Right lobe of liver (tissue), 6 donors: ENCODE results near the gene POMT2. TPM values are rescaled to one million over a fixed set of nuclear protein-coding genes. Genes with fewer than 3 reads are reported as not detected.

Experiments
- ATAC-seq, 4 donors: fragments of 200-7000 bp; cut with Tn5 transposase; one replicate each; pipeline ENCODE4 v1.9.1; 2020; ENCODE audit warnings: mild to moderate bottlenecking in 4 of 4, moderate library complexity in 4 of 4
- DNase-seq, 3 donors: peaks; one replicate each; pipeline ENCODE4 v3.0.0-alpha.2; 2020
- H3K27ac ChIP-seq, 3 donors: fragments of 200-600 bp; one replicate each; pipeline ENCODE4 v1.8.0; 2022
- H3K27me3 ChIP-seq, 2 donors: fragments of 200-600 bp; one replicate each; pipeline ENCODE4 v1.8.0; 2022
- H3K36me3 ChIP-seq, 4 donors: fragments of 200-600 bp; sonication (generic) in 1 of 4; one replicate each; pipeline versions ENCODE4 v1.5.1 to v1.8.0; 2017 to 2022; ENCODE audit warnings: control low read depth in 1 of 4
- H3K4me1 ChIP-seq, 4 donors: fragments of 200-600 bp; sonication (generic) in 1 of 4; one replicate each; pipeline versions ENCODE4 v1.5.1 to v1.8.0; 2017 to 2022; ENCODE audit warnings: control low read depth in 1 of 4
- H3K4me3 ChIP-seq, 3 donors: fragments of 200-600 bp; one replicate each; pipeline ENCODE4 v1.8.0; 2022
- H3K9me3 ChIP-seq, 4 donors: fragments of 200-600 bp; sonication (generic) in 1 of 4; one replicate each; pipeline versions ENCODE4 v1.5.1 to v1.8.0; 2017 to 2022; ENCODE audit warnings: control low read depth in 1 of 4
- POLR2A ChIP-seq: fragments of 450-650 bp; IDR thresholded peaks from one replicate; pipeline ENCODE4 v1.6.1; 2017; ENCODE audit warnings: antibody characterized with exemption, mild to moderate bottlenecking
- WGBS: methylation state at CpG from one replicate; pipeline ENCODE4 v1.1.6; 2018; ENCODE audit warnings: low coverage, low lambda C conversion rate; ENCODE audit not compliant: insufficient coverage; ENCODE audit errors: missing lambda C conversion rate; 5-methylcytosine and 5-hydroxymethylcytosine counted together
- intact Hi-C, 2 donors: fragments of 100-400 bp; cut with DNase I; formaldehyde crosslinking; loops; one replicate each; pipeline versions ENCODE4 v1.11.2 to v1.14.1; 2022
- total RNA-seq, 6 experiments: library from RNA; depleted of rRNA in 2 of 6; stranded (reverse); fragments of >200 nt in 2 of 6; fragmentation: NEBNext Ultra II Directional in 3 of 6; extraction: Animal tissue kit (Norgen Biotek cat#: 25700) in 3 of 6; gene quantifications; one replicate each; pipeline versions ENCODE4 v1.1.0 to v1.2.4, GENCODE V29; 2016 to 2023
- TF ChIP-seq, protein P1 (sequence below), 4 donors: fragments of 200-600 bp in 3 of 4; fragments of 450-650 bp in 1 of 4; IDR thresholded peaks; one replicate each; pipeline versions ENCODE4 v1.5.1 to v1.8.0; 2016 to 2022; ENCODE audit warnings: antibody characterized with exemption in 4 of 4, mild to moderate bottlenecking in 2 of 4
- donor health status: DM: no; HTN: yes; CAD: no.
- donor health status: DM: no; HTN: no; CAD: no.
- donor health status: DM: no; HTN: no; CAD: no.
- donor health status: DM: no; HTN: yes; CAD: no.
- donor health status: DM: no; HTN: yes; CAD: no.

Gene POMT2
- total RNA-seq, 6 experiments from 2014 or later = 5.5 to 15.9 (median 12.9) TPM

DNA sequence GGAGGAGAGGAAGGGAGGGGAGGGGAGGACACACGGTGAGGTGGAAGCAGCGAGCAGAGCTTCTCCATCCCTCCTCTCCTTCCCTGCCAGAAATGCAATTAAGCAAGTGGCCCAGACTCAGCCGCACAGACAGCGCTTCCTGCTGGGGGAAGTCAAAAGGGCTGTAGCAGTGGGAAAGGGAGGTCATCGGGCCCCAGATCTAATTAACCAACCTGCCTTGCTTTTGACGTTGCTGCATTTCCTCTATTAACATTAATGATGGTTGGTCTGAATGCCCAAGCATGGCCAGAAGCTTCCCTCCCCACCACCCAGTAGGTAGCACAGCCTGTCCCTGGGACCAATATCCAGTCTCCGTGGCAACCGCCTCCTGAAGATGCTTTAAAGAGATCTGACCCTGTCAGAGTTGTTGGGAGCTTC lies 45.1 kb downstream of the POMT2 start:
- Histone ChIP-seq H3K4me1 (no peaks in the 10 kb centered on the region), H3K27ac (no peak overlapping the region), H3K9me3 (no peaks in the 10 kb centered on the region), H3K27me3 (peaks cover 0 to 6% of the 10 kb centered on the region in 2 donors), H3K36me3 (peaks cover 0 to 4% (median 0%) of the 10 kb centered on the region in 4 donors), H3K4me3 (no peak overlapping the region)
- TF ChIP-seq, protein P1, sequence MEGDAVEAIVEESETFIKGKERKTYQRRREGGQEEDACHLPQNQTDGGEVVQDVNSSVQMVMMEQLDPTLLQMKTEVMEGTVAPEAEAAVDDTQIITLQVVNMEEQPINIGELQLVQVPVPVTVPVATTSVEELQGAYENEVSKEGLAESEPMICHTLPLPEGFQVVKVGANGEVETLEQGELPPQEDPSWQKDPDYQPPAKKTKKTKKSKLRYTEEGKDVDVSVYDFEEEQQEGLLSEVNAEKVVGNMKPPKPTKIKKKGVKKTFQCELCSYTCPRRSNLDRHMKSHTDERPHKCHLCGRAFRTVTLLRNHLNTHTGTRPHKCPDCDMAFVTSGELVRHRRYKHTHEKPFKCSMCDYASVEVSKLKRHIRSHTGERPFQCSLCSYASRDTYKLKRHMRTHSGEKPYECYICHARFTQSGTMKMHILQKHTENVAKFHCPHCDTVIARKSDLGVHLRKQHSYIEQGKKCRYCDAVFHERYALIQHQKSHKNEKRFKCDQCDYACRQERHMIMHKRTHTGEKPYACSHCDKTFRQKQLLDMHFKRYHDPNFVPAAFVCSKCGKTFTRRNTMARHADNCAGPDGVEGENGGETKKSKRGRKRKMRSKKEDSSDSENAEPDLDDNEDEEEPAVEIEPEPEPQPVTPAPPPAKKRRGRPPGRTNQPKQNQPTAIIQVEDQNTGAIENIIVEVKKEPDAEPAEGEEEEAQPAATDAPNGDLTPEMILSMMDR (IDR thresholded peaks at IDR 0.05) = no peak
- no peak for TF ChIP-seq POLR2A
- WGBS = 18% methylated on average over 3 of the region's 8 CpGs
- ATAC-seq = no peak
- intact Hi-C loops = no loop called here
- no peak for DNase-seq

DNA sequence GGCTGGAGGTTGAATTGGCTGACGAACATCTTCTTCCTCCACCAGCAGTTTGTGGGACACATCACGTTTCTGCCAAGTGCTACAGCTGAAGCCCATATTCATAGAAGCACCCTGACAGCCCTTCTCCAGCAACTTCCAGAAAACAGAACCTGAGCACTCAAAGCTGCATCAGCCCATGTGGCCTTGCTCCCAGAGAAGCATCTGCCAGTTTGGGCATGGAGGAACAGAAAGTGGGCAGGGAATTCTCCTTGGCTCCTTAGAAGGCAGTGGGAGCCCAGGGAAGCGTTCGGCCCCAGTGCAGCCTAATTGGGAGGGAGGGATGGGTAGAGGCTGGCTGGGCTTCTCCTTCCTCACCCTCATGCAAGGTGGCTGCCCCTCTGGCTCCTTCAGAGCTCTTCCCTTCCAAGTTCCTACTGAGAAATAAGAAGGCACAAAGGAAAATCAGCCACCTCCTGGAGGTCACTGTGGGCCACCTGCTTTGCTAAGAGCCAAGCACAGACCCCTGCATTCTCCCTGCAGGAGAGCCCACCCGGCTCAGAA lies 45.6 kb downstream of the POMT2 start:
- TF ChIP-seq, protein P1 (IDR thresholded peaks at IDR 0.05) = no peak
- TF ChIP-seq POLR2A = no peak
- 79% methylated on average over 4 of the region's 5 CpGs for WGBS
- DNase-seq = no peak
- ATAC-seq = no peak
- peaks cover 0 to 6% of the 10 kb centered on the region in 2 donors for H3K27me3 ChIP-seq
- H3K9me3 ChIP-seq = no peaks in the 10 kb centered on the region
- peaks cover 0 to 4% (median 0%) of the 10 kb centered on the region in 4 donors for H3K36me3 ChIP-seq
- no peak overlapping the region for H3K27ac ChIP-seq
- H3K4me1 ChIP-seq = no peaks in the 10 kb centered on the region
- intact Hi-C loops = no loop called here
- H3K4me3 ChIP-seq = no peak overlapping the region

DNA sequence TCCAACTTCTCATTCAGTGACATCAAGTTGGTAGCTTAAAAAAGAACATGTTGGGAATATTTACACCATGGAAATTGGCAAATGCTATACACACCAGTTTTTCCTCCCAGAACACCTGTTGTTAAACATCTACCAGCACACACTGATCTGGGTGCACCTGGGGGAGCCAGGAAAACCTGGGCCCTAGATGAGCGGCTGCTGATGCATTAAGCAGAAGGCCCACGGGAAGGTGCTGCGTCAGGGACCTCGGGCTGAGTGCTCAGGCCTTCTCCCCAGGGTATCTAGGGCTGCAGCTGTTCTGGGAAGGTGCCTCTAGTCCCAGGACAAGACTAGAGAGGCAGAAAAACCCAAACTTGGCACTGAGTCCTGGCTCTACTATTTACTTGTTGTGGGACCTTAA lies 46.9 kb downstream of the POMT2 start:
- Histone ChIP-seq H3K27ac (no peak overlapping the region), H3K9me3 (no peaks in the 10 kb centered on the region), H3K4me1 (no peaks in the 10 kb centered on the region), H3K27me3 (peaks cover 0 to 6% of the 10 kb centered on the region in 2 donors), H3K36me3 (no peaks in the 10 kb centered on the region), H3K4me3 (no peak overlapping the region)
- no CpG with 5 or more reads among the region's 4 CpGs for WGBS
- intact Hi-C loops = no loop called here
- ATAC-seq (no peak), DNase-seq (no peak)
- TF ChIP-seq, protein P1 (IDR thresholded peaks at IDR 0.05) = no peak
- TF ChIP-seq POLR2A = no peak

DNA sequence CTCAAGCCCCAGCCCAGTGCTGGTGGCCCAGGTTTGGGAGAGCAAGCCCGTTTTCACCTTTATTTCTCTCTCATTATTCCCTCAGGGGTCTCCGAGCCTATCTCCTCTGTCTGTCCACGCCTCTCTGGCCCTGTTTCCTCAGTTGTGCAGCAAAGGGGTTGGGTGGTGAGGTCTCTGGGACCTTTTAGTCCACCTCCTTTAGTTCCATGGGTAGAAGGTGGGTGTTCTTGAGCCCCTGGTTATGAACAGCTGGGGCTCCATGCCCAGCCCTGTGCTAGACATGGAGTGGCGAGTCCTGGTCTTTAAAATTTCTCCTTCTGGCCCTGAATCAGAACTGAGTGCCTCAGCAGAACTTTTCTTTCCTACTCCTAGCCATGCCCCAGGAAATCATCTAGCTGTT lies 48.4 kb downstream of the POMT2 start:
- 78% methylated on average over 3 of the region's 4 CpGs for WGBS
- intact Hi-C loops = no loop called here
- no peak overlapping the region for H3K27ac ChIP-seq
- ATAC-seq (no peak), DNase-seq (no peak)
- H3K9me3 ChIP-seq = no peaks in the 10 kb centered on the region
- no peaks in the 10 kb centered on the region for H3K36me3 ChIP-seq
- TF ChIP-seq, protein P1 (IDR thresholded peaks at IDR 0.05) = no peak
- TF ChIP-seq POLR2A = no peak
- peaks cover 0 to 6% of the 10 kb centered on the region in 2 donors for H3K27me3 ChIP-seq
- no peak overlapping the region for H3K4me3 ChIP-seq
- H3K4me1 ChIP-seq = no peaks in the 10 kb centered on the region
